Liver (tissue), 9 donors: Measurements from ENCODE around the gene EPHB2. TPM values are rescaled to one million over a fixed set of nuclear protein-coding genes. Genes with fewer than 3 reads are reported as not detected.
"Not testable (repeated sequence)": the region's sequence is repeated elsewhere in the genome, so short reads cannot be mapped to it uniquely, and the experiment has no call there.

Experiments
- DNase-seq: peaks from one replicate; pipeline ENCODE4 v3.0.0-alpha.2; 2017; ENCODE audit warnings: low spot score
- H3K27ac ChIP-seq, 2 donors: one replicate each; pipeline ENCODE4 v1.7.0; 2013; ENCODE audit warnings: inconsistent platforms in 2 of 2, low read length in 2 of 2, control low read depth in 1 of 2, low read depth in 1 of 2, mild to moderate bottlenecking in 1 of 2
- H3K27me3 ChIP-seq, 4 donors: one replicate each; pipeline versions ENCODE4 v1.6.1 to v1.7.0; 2013; ENCODE audit warnings: low read length in 3 of 4, inconsistent platforms in 1 of 4, mild to moderate bottlenecking in 1 of 4, moderate library complexity in 1 of 4; ENCODE audit not compliant: control insufficient read depth in 4 of 4, insufficient read depth in 4 of 4
- H3K36me3 ChIP-seq, 4 donors: one replicate each; pipeline versions ENCODE4 v1.6.1 to v1.7.0; 2013; ENCODE audit warnings: low read length in 3 of 4, mild to moderate bottlenecking in 3 of 4, low read depth in 1 of 4, moderate library complexity in 1 of 4; ENCODE audit not compliant: control insufficient read depth in 4 of 4, insufficient read depth in 3 of 4
- H3K4me1 ChIP-seq, 4 donors: one replicate each; pipeline versions ENCODE4 v1.6.1 to v1.7.0; 2013; ENCODE audit warnings: low read length in 3 of 4, mild to moderate bottlenecking in 3 of 4, moderate library complexity in 1 of 4; ENCODE audit not compliant: control insufficient read depth in 4 of 4, insufficient read depth in 4 of 4
- H3K4me3 ChIP-seq, 3 donors: one replicate each; pipeline versions ENCODE4 v1.6.1 to v1.7.0; 2013; ENCODE audit warnings: low read length in 3 of 3, control low read depth in 1 of 3, low read depth in 1 of 3, mild to moderate bottlenecking in 1 of 3
- H3K9ac ChIP-seq, 2 donors: one replicate each; pipeline ENCODE4 v1.7.0; 2013; ENCODE audit warnings: low read length in 2 of 2, mild to moderate bottlenecking in 2 of 2, moderate library complexity in 2 of 2, control low read depth in 1 of 2, low read depth in 1 of 2
- H3K9me3 ChIP-seq, 4 donors: one replicate each; pipeline versions ENCODE4 v1.6.1 to v1.7.0; 2013; ENCODE audit warnings: low read length in 3 of 4; ENCODE audit not compliant: control insufficient read depth in 4 of 4
- CTCF ChIP-seq: fragments of 150-350 bp; IDR thresholded peaks from 2 replicates; pipeline ENCODE4 v1.5.1; 2017; ENCODE audit warnings: improper control_type of control experiment, low read depth, low read length; ENCODE audit not compliant: missing input control
- EGR1 ChIP-seq, 2 donors: IDR thresholded peaks; 2 replicates each; pipeline ENCODE4 v1.6.1; 2016 to 2018; ENCODE audit warnings: antibody characterized with exemption in 2 of 2, low read depth in 2 of 2
- FOXA1 ChIP-seq: IDR thresholded peaks from 2 replicates; pipeline ENCODE4 v1.6.1; 2016; ENCODE audit warnings: antibody characterized with exemption
- FOXA2 ChIP-seq: IDR thresholded peaks from 2 replicates; pipeline ENCODE4 v1.6.1; 2016; ENCODE audit warnings: antibody characterized with exemption
- GABPA ChIP-seq, 2 donors: IDR thresholded peaks in 1 of 2; conservative IDR thresholded peaks in 1 of 2; 2 replicates each; pipeline ENCODE4 v1.6.1; 2016; ENCODE audit warnings: antibody characterized with exemption in 2 of 2, mild to moderate bottlenecking in 1 of 2, moderate library complexity in 1 of 2
- HNF4G ChIP-seq: IDR thresholded peaks from 2 replicates; pipeline ENCODE4 v1.6.1; 2016; ENCODE audit warnings: antibody characterized with exemption
- JUND ChIP-seq, 2 donors: IDR thresholded peaks; 2 replicates each; pipeline ENCODE4 v1.6.1; 2016; ENCODE audit warnings: antibody characterized with exemption in 2 of 2
- MAX ChIP-seq: IDR thresholded peaks from 2 replicates; pipeline ENCODE4 v1.6.1; 2016; ENCODE audit warnings: antibody characterized with exemption
- NR2F2 ChIP-seq: IDR thresholded peaks from 2 replicates; pipeline ENCODE4 v1.6.1; 2016; ENCODE audit warnings: antibody characterized with exemption
- SP1 ChIP-seq: IDR thresholded peaks from 2 replicates; pipeline ENCODE4 v1.6.1; 2018; ENCODE audit warnings: antibody characterized with exemption, mild to moderate bottlenecking
- TAF1 ChIP-seq: conservative IDR thresholded peaks from 2 replicates; pipeline ENCODE4 v1.6.1; 2016; ENCODE audit warnings: antibody characterized with exemption, mild to moderate bottlenecking
- WGBS: extraction: QIAGEN DNeasy Blood & Tissue Kit; methylation state at CpG from one replicate; pipeline ENCODE4 v1.1.7; 2013; 5-methylcytosine and 5-hydroxymethylcytosine counted together
- polyA plus RNA-seq, 2 donors: library from polyadenylated mRNA; stranded (reverse) in 1 of 2; unstranded in 1 of 2; fragments of 200-250 nt in 1 of 2; fragments of >200 nt in 1 of 2; fragmentation: Nextera tagmentation in 1 of 2; extraction: Ambion mirVana in 1 of 2; gene quantifications; one replicate each; pipeline versions ENCODE4 v1.2.1 to v1.2.3, GENCODE V29; 2013 to 2015
- total RNA-seq, 2 donors: library from RNA; depleted of rRNA; stranded (reverse); fragments of >200 nt; gene quantifications; one replicate each; pipeline ENCODE4 v1.2.3, GENCODE V29; 2014
- TF ChIP-seq, protein P1 (sequence below): IDR thresholded peaks from 2 replicates; pipeline ENCODE4 v1.6.1; 2016; ENCODE audit warnings: antibody characterized with exemption
- TF ChIP-seq, protein P2 (sequence below): IDR thresholded peaks from 2 replicates; pipeline ENCODE4 v1.6.1; 2016; ENCODE audit warnings: antibody characterized with exemption, mild to moderate bottlenecking
- TF ChIP-seq, protein P3 (sequence below): IDR thresholded peaks from 2 replicates; pipeline ENCODE4 v1.6.1; 2016; ENCODE audit warnings: antibody characterized with exemption
- donor health status: healthy.
- donor health status: healthy.
- donor health status: healthy.
- donor health status: healthy.
- donor health status: healthy.

Gene EPHB2
- total and polyA plus RNA-seq, 4 donors: 0.07 to 1.0 (median 0.38) TPM

- Histone ChIP-seq H3K4me3 (no peak overlapping the region), H3K27me3 (peaks cover 0 to 3% (median 0%) of the 10 kb centered on the region in 4 donors), H3K9me3 (no peaks in the 10 kb centered on the region), H3K4me1 (no peaks in the 10 kb centered on the region), H3K36me3 (no peaks in the 10 kb centered on the region), H3K27ac (no peak overlapping the region), H3K9ac (no peak overlapping the region)
- DNase-seq: no peak
- TF ChIP-seq FOXA2 (no peak), FOXA1 (no peak), JUND (IDR thresholded peaks at IDR 0.05) (no peak), SP1 (no peak), NR2F2 (no peak), GABPA (IDR thresholded peaks at IDR 0.05 in 1 of 2, conservative IDR thresholded peaks at IDR 0.05 in 1 of 2) (no peak), HNF4G (no peak), EGR1 (IDR thresholded peaks at IDR 0.05; ENCODE audit: low read depth in 2 of 2) (no peak), MAX (no peak), TAF1 (no peak), CTCF (no peak)
- TF ChIP-seq, protein P1, sequence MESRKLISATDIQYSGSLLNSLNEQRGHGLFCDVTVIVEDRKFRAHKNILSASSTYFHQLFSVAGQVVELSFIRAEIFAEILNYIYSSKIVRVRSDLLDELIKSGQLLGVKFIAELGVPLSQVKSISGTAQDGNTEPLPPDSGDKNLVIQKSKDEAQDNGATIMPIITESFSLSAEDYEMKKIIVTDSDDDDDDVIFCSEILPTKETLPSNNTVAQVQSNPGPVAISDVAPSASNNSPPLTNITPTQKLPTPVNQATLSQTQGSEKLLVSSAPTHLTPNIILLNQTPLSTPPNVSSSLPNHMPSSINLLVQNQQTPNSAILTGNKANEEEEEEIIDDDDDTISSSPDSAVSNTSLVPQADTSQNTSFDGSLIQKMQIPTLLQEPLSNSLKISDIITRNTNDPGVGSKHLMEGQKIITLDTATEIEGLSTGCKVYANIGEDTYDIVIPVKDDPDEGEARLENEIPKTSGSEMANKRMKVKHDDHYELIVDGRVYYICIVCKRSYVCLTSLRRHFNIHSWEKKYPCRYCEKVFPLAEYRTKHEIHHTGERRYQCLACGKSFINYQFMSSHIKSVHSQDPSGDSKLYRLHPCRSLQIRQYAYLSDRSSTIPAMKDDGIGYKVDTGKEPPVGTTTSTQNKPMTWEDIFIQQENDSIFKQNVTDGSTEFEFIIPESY: no peak
- TF ChIP-seq, protein P2, sequence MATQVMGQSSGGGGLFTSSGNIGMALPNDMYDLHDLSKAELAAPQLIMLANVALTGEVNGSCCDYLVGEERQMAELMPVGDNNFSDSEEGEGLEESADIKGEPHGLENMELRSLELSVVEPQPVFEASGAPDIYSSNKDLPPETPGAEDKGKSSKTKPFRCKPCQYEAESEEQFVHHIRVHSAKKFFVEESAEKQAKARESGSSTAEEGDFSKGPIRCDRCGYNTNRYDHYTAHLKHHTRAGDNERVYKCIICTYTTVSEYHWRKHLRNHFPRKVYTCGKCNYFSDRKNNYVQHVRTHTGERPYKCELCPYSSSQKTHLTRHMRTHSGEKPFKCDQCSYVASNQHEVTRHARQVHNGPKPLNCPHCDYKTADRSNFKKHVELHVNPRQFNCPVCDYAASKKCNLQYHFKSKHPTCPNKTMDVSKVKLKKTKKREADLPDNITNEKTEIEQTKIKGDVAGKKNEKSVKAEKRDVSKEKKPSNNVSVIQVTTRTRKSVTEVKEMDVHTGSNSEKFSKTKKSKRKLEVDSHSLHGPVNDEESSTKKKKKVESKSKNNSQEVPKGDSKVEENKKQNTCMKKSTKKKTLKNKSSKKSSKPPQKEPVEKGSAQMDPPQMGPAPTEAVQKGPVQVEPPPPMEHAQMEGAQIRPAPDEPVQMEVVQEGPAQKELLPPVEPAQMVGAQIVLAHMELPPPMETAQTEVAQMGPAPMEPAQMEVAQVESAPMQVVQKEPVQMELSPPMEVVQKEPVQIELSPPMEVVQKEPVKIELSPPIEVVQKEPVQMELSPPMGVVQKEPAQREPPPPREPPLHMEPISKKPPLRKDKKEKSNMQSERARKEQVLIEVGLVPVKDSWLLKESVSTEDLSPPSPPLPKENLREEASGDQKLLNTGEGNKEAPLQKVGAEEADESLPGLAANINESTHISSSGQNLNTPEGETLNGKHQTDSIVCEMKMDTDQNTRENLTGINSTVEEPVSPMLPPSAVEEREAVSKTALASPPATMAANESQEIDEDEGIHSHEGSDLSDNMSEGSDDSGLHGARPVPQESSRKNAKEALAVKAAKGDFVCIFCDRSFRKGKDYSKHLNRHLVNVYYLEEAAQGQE: no peak
- TF ChIP-seq, protein P3, sequence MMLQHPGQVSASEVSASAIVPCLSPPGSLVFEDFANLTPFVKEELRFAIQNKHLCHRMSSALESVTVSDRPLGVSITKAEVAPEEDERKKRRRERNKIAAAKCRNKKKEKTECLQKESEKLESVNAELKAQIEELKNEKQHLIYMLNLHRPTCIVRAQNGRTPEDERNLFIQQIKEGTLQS: no peak
- 72% methylated on average over 2 of the region's 2 CpGs for WGBS
Measured at GRCh38 chr1:22666412-22666811, 44.2 kb upstream of the EPHB2 start.

GRCh38 chr1:22668840-22669239 is 41.8 kb upstream of the EPHB2 start:
- DNase-seq, H3K27ac ChIP-seq, H3K9me3 ChIP-seq, H3K36me3 ChIP-seq, H3K4me3 ChIP-seq, H3K9ac ChIP-seq, H3K4me1 ChIP-seq, H3K27me3 ChIP-seq: not testable (repeated sequence)
- 93% methylated on average over 2 of the region's 2 CpGs for WGBS
